Stomach (tissue), 4 donors: ENCODE results near the gene NUP214.

Source experiments
- POLR2A ChIP-seq, 4 donors: fragments of 450-650 bp; IDR thresholded peaks; one replicate each; pipeline ENCODE4 v1.6.1; 2016; ENCODE audit warnings: antibody characterized with exemption in 4 of 4, control low read depth in 2 of 4, mild to moderate bottlenecking in 1 of 4, moderate library complexity in 1 of 4
- POLR2AphosphoS5 ChIP-seq, 3 donors: sonication (generic); formaldehyde crosslinking; IDR thresholded peaks; one replicate each; pipeline ENCODE4 v1.6.1; 2016; ENCODE audit warnings: antibody characterized with exemption in 3 of 3

- TF ChIP-seq POLR2A (IDR thresholded peaks at IDR 0.05) (no peak), POLR2AphosphoS5 (IDR thresholded peaks at IDR 0.05) (no peak)
Observed at GRCh38 chr9:131252120-131252519, 126.7 kb downstream of the NUP214 start.
